Hematopoietic multipotent progenitor cell treated with erythropoietin and hydrocortisone succinate and interleukin-3 and kit ligand, for 15 days (in vitro differentiated cells): Measurements from ENCODE around the gene SPNS3.

Source experiments
- DNase-seq: peaks from one replicate; pipeline ENCODE4 v3.0.0-alpha.2; 2015; ENCODE audit warnings: low spot score

SPNS3 gene

GRCh38 chr17:4426499-4427208 lies 7.1 kb upstream of the SPNS3 start:
- DNase-seq, result no peak

GRCh38 chr17:4427505-4427904 lies 6.2 kb upstream of the SPNS3 start:
- no peak for DNase-seq

GRCh38 chr17:4436381-4436780 lies 2.6 kb downstream of the SPNS3 start:
- no peak for DNase-seq

- no peak for DNase-seq
These were observed 3.1 kb downstream of the SPNS3 start for GRCh38 chr17:4436846-4437245.

- DNase-seq, result no peak
These were observed 4.6 kb downstream of the SPNS3 start for GRCh38 chr17:4438162-4438944.

- no peak for DNase-seq
These were observed 6.3 kb downstream of the SPNS3 start for GRCh38 chr17:4440021-4440420.

- no peak for DNase-seq
These were observed 7.2 kb downstream of the SPNS3 start for GRCh38 chr17:4440690-4441686.

GRCh38 chr17:4442582-4442981 lies 8.8 kb downstream of the SPNS3 start:
- no peak for DNase-seq

- no peak for DNase-seq
These were observed 9.7 kb downstream of the SPNS3 start for GRCh38 chr17:4443476-4443875.

- DNase-seq, result peak; percentile 63
These were observed 11.2 kb downstream of the SPNS3 start for GRCh38 chr17:4444782-4445473.

- no peak for DNase-seq
These were observed 12.0 kb downstream of the SPNS3 start for GRCh38 chr17:4445731-4446130.

GRCh38 chr17:4446326-4447071 lies 12.8 kb downstream of the SPNS3 start:
- DNase-seq, result no peak

- no peak for DNase-seq
These were observed 14.6 kb downstream of the SPNS3 start for GRCh38 chr17:4448197-4448980.

- DNase-seq, result no peak
These were observed 16.0 kb downstream of the SPNS3 start for GRCh38 chr17:4449736-4450135.

- no peak for DNase-seq
These were observed 17.1 kb downstream of the SPNS3 start for GRCh38 chr17:4450710-4451316.

- no peak for DNase-seq
These were observed 20.3 kb downstream of the SPNS3 start for GRCh38 chr17:4453812-4454591.

GRCh38 chr17:4460661-4461060 lies 26.9 kb downstream of the SPNS3 start:
- DNase-seq, result no peak

GRCh38 chr17:4463818-4464476 lies 30.2 kb downstream of the SPNS3 start:
- DNase-seq, result no peak
